ENCODE data around the gene GPATCH4.

GRCh38 chr1:156556354-156556753, 44.9 kb downstream of the GPATCH4 start:
- TF ChIP-seq CTCF (conservative IDR thresholded peaks at IDR 0.05; ENCODE audit: low read depth, low read length) (no peak), EZH2 (IDR thresholded peaks at IDR 0.05; ENCODE audit: low read length, unreplicated experiment) (no peak), EZH2phosphoT487 (IDR thresholded peaks at IDR 0.05; ENCODE audit: borderline replicate concordance, low read length) (no peak)

All from PC-3 (cell line).